GM21737 (cell line): ENCODE measurements around the gene ARID3A.
"Not testable (repeated sequence)": the region's sequence is repeated elsewhere in the genome, so short reads cannot be mapped to it uniquely, and the experiment has no call there.

Source experiments
- ATAC-seq: cut with Tn5 transposase; IDR thresholded peaks from one replicate; pipeline ENCODE4 v1.9.1; 2021; ENCODE audit warnings: mild to moderate bottlenecking, moderate library complexity; ENCODE audit not compliant: unreplicated experiment

The ARID3A gene

GRCh38 chr19:945401-946252, 19.8 kb downstream of the ARID3A start:
- ATAC-seq, result no peak

- peak; percentile 21 for ATAC-seq
Measured at GRCh38 chr19:947090-947706, 21.4 kb downstream of the ARID3A start.

GRCh38 chr19:947707-948539, 22.1 kb downstream of the ARID3A start:
- ATAC-seq, result peak; percentile 74

GRCh38 chr19:948842-949496, 23.1 kb downstream of the ARID3A start:
- ATAC-seq, result no peak

GRCh38 chr19:950352-951066, 24.7 kb downstream of the ARID3A start:
- no peak for ATAC-seq

- no peak for ATAC-seq
Measured at GRCh38 chr19:952049-952679, 26.3 kb downstream of the ARID3A start.

- no peak for ATAC-seq
Measured at GRCh38 chr19:952680-953444, 27.0 kb downstream of the ARID3A start.

- no peak for ATAC-seq
Measured at GRCh38 chr19:953445-954271, 27.8 kb downstream of the ARID3A start.

GRCh38 chr19:954272-954671, 28.4 kb downstream of the ARID3A start:
- no peak for ATAC-seq

GRCh38 chr19:954672-955494, 29.0 kb downstream of the ARID3A start:
- no peak for ATAC-seq

GRCh38 chr19:955803-956765, 30.2 kb downstream of the ARID3A start:
- ATAC-seq, result no peak

- no peak for ATAC-seq
Measured at GRCh38 chr19:956766-957440, 31.1 kb downstream of the ARID3A start.

GRCh38 chr19:957578-957977, 31.7 kb downstream of the ARID3A start:
- ATAC-seq, result not testable (repeated sequence)

- ATAC-seq, result no peak
Measured at GRCh38 chr19:958967-959855, 33.4 kb downstream of the ARID3A start.

- no peak for ATAC-seq
Measured at GRCh38 chr19:960020-960419, 34.2 kb downstream of the ARID3A start.
